Stimulated activated CD4-positive, alpha-beta T cell treated with anti-CD3 and anti-CD28 coated beads, Interleukin-2, amount 100 ng/mL, for 24 hours (primary cell): ENCODE results near the gene TUBAL3.
A peak's percentile ranks its signal among the peaks of the same experiment; 100 is the strongest.

Experiments used
- DNase-seq, 2 donors: peaks; one replicate each; pipeline ENCODE4 v3.0.0-alpha.2; 2020

Gene TUBAL3

DNA sequence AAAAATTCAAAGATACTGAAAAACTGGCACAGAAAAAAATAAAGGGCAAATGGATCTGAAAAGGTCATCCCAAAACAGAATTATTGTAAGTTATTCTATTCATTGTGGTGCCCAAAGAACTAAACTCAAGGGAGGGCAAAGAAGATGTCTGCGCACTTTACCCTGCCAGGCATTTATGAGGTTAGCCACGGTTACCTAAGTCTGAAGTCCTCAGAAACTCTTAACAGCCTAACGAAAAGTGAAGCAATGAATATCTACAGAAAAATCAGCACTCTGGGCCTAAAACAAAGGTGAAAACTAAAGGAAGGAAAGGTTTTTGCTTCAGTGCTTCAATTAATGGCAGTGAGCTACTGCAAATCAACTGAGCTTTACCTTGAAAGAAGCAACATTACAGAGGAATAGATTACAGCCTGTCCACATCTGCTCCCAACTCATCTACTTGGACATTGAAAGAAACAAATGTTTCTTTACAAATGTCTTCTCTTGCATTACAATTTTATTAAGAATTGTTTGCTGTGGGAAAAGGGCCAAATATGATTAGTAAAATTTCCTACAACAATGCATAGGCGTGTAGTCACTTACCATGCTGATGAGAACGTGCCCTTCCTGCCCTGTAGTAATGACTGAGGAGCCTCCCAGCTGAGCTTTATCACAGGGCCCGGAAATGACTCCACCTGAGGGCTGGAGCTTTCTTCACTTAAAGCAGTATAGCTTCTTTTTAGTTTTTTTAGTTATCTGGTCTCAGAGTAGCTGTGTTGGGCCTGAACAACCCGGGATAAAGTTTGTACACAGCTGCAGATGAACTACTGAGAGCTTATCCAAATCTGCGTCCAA is at the start of gene TUBAL3:
TSS of gene TUBAL3 (minus strand) at position 621 of the 834 bp plus-strand sequence. CDS start at position 585, 36 bp downstream.
- no peak for DNase-seq

- DNase-seq = no peak
Measured at GRCh38 chr10:5453749-5454489, 49.3 kb upstream of the TUBAL3 start.

DNA sequence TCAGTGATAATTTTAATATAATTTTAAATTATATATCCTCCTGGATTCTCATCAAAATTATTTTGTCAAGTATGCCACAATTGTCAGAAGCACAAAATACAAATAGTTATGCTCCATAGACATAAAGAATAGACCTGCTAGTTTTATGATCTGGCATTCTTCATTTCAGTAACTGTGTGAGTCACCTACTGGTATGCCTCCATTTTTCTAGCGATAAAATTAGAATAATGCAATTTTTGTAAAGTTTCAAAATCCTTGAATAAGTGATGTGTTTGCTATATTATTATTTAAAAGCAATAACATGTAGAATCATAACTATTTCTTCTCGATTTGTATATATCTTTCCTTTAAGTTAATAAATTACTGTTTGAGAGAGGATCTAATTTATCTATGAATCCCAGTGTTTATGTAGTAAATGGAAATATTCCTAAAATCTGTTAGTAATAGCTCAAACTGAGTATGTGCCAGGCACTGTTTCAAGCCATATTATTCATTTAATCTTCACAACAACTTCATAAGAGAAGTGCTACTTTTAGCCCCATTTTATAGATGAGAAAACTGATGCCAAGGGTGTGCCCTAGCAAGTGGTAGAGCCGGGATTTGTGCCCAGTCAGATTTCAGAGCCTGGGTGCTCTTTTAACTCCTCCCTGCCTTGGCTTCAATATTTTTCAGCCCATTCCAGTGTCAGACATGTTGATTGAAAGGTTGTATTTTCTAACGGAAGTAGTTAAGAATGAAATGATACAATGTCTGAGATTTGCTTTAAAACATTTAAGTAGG is 46.2 kb upstream of the TUBAL3 start:
- no peak for DNase-seq

- DNase-seq = no peak
Measured at GRCh38 chr10:5449823-5450222, 45.2 kb upstream of the TUBAL3 start.

DNA sequence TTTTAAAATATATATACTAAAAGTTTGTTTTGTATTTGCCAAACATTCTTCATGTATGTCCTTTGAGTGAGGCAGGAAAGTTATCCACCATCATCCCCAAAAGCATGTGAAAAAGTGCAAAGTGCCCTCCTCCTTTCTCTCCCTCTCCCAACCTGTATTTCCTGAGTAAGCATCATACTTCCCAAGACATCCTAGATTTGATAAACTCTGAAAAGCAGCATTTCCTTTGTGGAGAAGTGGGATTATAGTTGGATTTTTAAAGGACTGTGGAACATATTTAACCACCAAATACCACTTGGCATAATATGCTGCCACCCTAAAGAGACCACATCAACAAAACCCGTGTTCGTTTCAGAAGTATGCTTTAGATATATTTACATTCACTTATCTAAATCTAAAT is 44.6 kb upstream of the TUBAL3 start:
- no peak for DNase-seq

DNA sequence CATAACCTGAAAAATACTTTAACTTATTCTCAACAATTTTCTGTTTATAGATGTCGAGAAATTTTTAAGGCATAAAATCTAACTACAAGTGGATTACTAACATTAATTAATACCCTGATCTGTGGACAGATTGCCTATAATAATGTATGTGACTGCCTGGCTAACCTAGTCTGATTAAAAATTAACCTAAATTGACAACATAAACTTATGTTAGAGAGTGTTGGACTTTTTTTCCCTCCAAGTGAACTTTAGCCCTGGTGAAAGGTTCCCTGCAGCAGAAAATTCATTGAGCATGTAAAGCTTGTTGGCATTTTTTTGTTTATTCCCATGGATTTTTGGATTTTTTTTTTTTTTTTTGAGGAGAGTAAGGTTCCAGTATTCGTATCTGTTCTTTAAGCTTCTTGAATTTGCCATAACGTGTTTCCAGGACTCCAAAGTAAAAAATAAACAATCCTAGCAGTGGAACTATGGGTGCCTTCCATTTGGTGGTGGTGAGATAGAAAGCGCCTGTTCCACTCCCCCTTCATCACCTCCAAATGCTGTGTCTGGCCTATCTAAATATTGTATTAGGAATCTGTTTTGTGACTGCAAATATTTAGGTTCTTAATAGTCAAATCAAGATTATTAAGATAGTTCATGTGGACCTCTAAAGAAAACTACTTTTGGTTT is 43.8 kb upstream of the TUBAL3 start:
- no peak for DNase-seq

DNA sequence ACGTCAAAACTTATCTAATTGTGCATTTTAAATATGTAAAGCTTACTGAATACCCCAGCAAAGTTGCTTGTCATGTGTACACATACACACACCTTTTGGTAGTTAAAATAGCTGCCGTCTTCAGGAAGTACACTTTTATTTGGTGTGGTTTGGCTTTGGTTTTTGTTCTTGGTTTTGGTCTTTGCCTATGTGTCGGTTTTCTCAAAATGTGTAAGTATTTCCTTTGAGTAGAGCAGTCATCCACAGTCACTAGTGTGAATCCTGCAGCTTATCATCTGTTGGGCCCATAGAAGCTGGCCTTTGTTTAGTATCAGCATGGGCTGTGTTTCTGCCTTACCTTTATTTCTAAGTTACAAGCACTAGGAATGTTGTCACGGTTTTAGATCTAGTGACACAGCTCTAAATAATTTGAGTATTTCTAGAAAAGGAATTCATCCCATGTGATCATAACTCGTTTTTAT is 43.0 kb upstream of the TUBAL3 start:
- no peak for DNase-seq

DNA sequence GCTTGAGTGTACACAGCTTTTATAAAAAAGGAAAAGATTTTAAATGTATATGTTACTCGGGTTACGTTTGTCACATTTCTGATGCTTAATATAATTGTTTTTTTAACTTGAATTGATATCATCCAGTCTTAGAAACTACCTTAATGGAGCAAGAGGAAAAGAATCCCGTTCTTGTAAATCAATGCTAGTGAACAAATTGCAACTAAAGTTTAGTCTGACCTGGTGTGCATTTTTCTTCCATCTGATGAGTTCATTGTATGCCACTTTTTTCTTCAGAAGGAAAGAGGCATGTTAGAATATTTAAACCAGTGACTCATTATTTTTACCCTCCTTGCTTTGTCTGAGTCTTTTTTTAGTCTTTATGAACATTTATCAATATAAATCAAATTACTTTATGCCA is 42.4 kb upstream of the TUBAL3 start:
- DNase-seq = no peak

DNA sequence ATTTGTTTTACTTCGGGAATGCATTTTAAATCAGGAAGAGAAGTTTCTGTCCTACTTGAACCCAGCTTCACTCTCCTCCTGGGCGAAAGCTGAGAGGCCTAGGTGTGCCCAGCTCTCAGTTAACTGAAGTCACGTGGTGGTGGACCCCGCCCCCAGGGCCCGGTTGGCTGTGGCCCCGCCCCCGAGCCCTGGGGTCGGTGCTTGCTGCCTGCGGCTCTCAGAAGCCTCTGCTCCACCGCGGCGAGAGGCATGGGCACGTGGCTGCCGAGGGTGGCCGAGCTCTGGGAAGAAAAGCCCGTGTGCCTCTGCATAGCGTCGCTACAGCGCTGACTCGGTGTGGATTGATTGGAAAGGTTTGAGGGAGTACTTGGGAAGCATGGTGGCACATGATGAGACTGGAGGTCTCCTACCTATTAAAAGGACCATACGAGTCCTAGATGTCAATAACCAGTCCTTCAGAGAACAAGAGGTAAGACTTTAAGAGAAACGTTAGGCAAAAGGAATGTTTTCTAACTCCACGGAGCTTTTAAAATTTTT is 41.8 kb upstream of the TUBAL3 start:
- peak; percentile 82 to 84 for DNase-seq

GRCh38 chr10:5445006-5445405 is 40.4 kb upstream of the TUBAL3 start:
- DNase-seq = no peak

GRCh38 chr10:5443429-5443828 is 38.8 kb upstream of the TUBAL3 start:
- no peak for DNase-seq

- DNase-seq = no peak
Measured at GRCh38 chr10:5442990-5443370, 38.4 kb upstream of the TUBAL3 start.

GRCh38 chr10:5442065-5442989 is 37.7 kb upstream of the TUBAL3 start:
- peak in 1 of 2 donors; percentile 41 for DNase-seq

DNA sequence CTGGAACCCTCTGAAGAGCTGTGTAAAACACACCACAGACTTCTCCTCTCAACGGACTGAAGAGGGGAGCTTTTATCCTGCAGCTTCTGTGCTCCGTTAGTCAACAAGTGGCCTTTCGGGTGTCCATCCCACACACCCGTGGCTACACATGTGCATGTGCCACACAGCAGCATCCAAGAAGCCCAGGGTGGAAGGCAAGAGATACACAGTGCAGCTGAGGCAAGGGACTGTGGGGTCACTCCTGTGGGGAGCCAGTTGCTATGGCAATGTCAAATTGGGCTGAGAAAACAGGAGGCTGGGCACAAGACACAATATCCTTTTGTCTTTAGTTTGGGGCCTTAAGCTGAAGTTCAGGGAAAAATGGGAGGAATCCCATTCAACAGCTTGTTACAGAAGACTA is 36.5 kb upstream of the TUBAL3 start:
- no peak for DNase-seq

- DNase-seq = no peak
Measured at GRCh38 chr10:5440206-5440605, 35.6 kb upstream of the TUBAL3 start.

GRCh38 chr10:5435328-5435727 is 30.7 kb upstream of the TUBAL3 start:
- DNase-seq = no peak

DNA sequence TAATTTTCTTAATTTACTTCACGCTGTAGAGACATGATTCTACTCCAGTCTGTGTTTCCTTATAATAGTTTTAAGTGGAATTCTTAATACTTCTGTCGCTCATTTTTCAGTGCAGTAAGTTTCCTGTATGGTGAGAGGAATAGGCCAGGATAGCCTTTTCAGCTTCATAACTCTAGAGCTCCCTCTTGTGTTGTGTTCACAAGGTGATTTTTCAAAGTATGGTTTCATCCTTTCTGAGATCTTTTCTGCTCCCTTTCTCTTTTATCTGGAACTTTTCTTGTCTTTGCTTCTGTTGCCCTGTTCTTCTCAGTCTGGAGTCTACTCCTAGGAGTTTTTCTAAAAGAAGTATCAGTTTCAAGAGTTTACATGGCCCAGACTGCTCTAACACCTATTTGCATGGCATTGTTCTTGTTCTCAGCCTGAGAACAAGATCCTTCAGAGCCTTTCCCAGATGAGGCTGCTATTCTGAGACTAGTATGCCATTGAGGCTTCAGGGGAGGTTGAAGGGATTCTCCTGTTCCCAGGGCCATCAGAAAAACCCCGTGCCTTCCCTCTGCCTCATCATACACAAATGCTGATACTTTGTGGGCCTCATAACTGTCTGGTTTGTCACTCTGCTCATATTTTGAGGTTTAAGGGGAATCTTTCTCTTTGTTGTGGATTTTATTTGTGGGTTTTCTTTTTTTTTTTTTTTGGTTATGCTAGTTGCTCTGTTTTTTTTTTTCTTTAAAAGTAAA is 29.6 kb upstream of the TUBAL3 start:
- no peak for DNase-seq

- DNase-seq = no peak
Measured at GRCh38 chr10:5433182-5433581, 28.6 kb upstream of the TUBAL3 start.

GRCh38 chr10:5428133-5428532 is 23.5 kb upstream of the TUBAL3 start:
- DNase-seq = no peak

DNA sequence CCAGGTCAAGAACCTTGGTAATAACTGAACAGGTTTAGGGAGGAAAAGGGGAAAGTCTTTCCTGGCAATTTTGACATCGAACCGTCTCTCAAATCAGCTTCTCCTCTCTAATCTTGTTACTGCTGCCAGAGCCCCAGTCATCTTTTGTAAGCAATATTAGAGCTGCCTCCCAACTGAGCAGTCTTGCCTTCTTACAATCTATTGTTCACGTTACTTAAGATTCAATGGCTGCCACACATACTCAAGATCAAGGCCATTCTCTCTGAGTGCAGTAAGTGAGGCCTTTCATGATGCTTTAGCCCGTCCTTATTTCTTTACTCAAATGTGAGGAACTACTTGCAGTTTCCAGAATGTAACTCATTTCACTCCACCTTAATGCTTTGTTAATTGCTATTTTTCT is 20.1 kb upstream of the TUBAL3 start:
- no peak for DNase-seq

DNA sequence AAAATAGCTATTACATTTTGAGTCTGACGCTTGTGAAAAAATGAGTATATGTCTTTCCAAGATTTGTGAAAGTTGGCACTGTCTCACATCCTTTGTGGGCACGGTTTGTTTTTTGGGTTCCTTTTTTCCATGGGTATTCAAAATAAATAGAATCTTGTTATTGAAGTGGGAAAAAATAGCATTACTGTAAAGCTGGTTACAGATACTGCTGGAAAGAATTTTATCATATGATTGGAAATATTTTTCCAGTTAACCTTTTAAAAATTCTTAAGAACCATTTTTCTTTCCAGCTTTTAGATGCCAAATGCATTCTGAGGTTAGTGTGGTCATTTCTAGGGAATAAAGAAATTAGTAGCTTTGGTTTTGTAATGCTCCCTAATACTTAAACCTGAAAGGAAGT is 19.1 kb upstream of the TUBAL3 start:
- no peak for DNase-seq
